Ovary (tissue), 9 donors: ENCODE data around the gene NAALADL1. TPM values are rescaled to one million over a fixed set of nuclear protein-coding genes. Genes with fewer than 3 reads are reported as not detected.

Experiments
- DNase-seq, 5 donors: peaks; one replicate each; pipeline ENCODE4 v3.0.0-alpha.2; 2019 to 2020
- H3K27ac ChIP-seq, 2 donors: fragments of 200-600 bp; one replicate each; pipeline versions ENCODE4 v1.5.1 to v1.8.0; 2019 to 2022
- H3K27me3 ChIP-seq: fragments of 200-600 bp; one replicate; pipeline ENCODE4 v1.8.0; 2022
- H3K36me3 ChIP-seq: fragments of 200-600 bp; sonication (generic); one replicate; pipeline ENCODE4 v1.5.1; 2019
- H3K4me1 ChIP-seq: one replicate; pipeline ENCODE4 v1.8.1; 2013; ENCODE audit warnings: mild to moderate bottlenecking, moderate library complexity; ENCODE audit not compliant: insufficient read depth
- H3K4me3 ChIP-seq: fragments of 200-600 bp; sonication (generic); one replicate; pipeline ENCODE4 v1.5.1; 2017
- H3K9me3 ChIP-seq, 2 donors: fragments of 200-600 bp in 1 of 2; sonication (generic) in 1 of 2; one replicate each; pipeline versions ENCODE4 v1.5.1 to v1.8.1; 2013 to 2019; ENCODE audit warnings: mild to moderate bottlenecking in 1 of 2, moderate library complexity in 1 of 2
- CTCF ChIP-seq, 3 donors: fragments of 450-650 bp in 2 of 3; fragments of 200-600 bp in 1 of 3; IDR thresholded peaks; one replicate each; pipeline versions ENCODE4 v1.5.1 to v1.8.0; 2016 to 2022; ENCODE audit warnings: antibody characterized with exemption in 3 of 3, mild to moderate bottlenecking in 1 of 3
- EP300 ChIP-seq: sonication (generic); formaldehyde crosslinking; IDR thresholded peaks from one replicate; pipeline ENCODE4 v1.6.1; 2017; ENCODE audit warnings: antibody characterized with exemption
- POLR2A ChIP-seq: fragments of 450-650 bp; IDR thresholded peaks from one replicate; pipeline ENCODE4 v1.6.1; 2017; ENCODE audit warnings: antibody characterized with exemption, mild to moderate bottlenecking, moderate library complexity
- WGBS, 3 donors: extraction: QIAGEN DNeasy Blood & Tissue Kit in 1 of 3; methylation state at CpG; one replicate each; pipeline versions ENCODE4 v1.1.5 to v1.1.7; 2013 to 2017; 5-methylcytosine and 5-hydroxymethylcytosine counted together
- intact Hi-C, 4 donors: fragments of 100-400 bp; cut with DNase I; formaldehyde crosslinking; loops; one replicate each; pipeline versions ENCODE4 v1.11.0 to v1.15.1; 2022 to 2023
- polyA plus RNA-seq, 2 donors: library from polyadenylated mRNA; stranded (reverse); fragments of 200-250 nt in 1 of 2; fragments of 350-450 nt in 1 of 2; fragmentation: Illumina TruSeq in 1 of 2; extraction: RNeasy Lipid Tissue Mini Kit (QIAGEN cat#74804) in 1 of 2; gene quantifications; one replicate each; pipeline ENCODE4 v1.2.3, GENCODE V29; 2013 to 2014
- total RNA-seq, 7 donors: library from RNA; depleted of rRNA in 2 of 7; stranded (reverse); fragments of >200 nt in 2 of 7; fragmentation: NEBNext Ultra II Directional in 3 of 7; extraction: Animal tissue kit (Norgen Biotek cat#: 25700) in 3 of 7; gene quantifications; one replicate each; pipeline versions ENCODE4 v1.1.0 to v1.2.4, GENCODE V29; 2016 to 2023
- donor health status: DM: no; HTN: no; CAD: no; lungs with moderate emphysema.
- donor health status: DM: no; HTN: no; CAD: no.
- donor health status: Bipolar disorder and iron deficiency.
- donor health status: DM: yes; HTN: yes; CAD: no.
- donor health status: DM: no; HTN: no; CAD: no.
- donor health status: DM: yes; HTN: yes; CAD: no.

NAALADL1 gene
- total and polyA plus RNA-seq, 9 donors, result 7.1 to 33.7 (median 17.6) TPM

GRCh38 chr11:65084598-65085375 is 26.4 kb upstream of the NAALADL1 start:
- peak overlapping the region; percentile 75 to 86 for H3K27ac ChIP-seq
- H3K36me3 ChIP-seq, result no peaks in the 10 kb centered on the region
- H3K4me1 ChIP-seq, result peaks cover 7% of the 10 kb centered on the region
- no peak for DNase-seq
- intact Hi-C loops, result loop anchor here in 2 of 4 donors (5.0 kb wide), 2 partner anchors 33 to 72 kb away; partner anchors contain the start of genes ARL2 (in 1 of the 2) and ZNHIT2 (in 1 of the 2)
- H3K27me3 ChIP-seq, result no peaks in the 10 kb centered on the region
- H3K4me3 ChIP-seq, result peak overlapping the region; percentile 77
- WGBS, 3 donors, result 38 to 42% (median 38%) methylated on average over 23 of the region's 23 CpGs
- H3K9me3 ChIP-seq, result no peaks in the 10 kb centered on the region
- TF ChIP-seq POLR2A, result no peak
- no peak for TF ChIP-seq CTCF (IDR thresholded peaks at IDR 0.05)
- no peak for TF ChIP-seq EP300

GRCh38 chr11:65083834-65084597 is 25.7 kb upstream of the NAALADL1 start, which contains the start of the genes CDCA5 and ZFPL1:
Gene CDCA5 (minus strand): TSS chr11:65084040. CDS start chr11:65083978, 62 bp downstream.
Gene ZFPL1 (plus strand): TSS chr11:65084222. CDS start chr11:65084699, 477 bp downstream.
- peak within 1 kb of the TSS; percentile 77 for H3K4me3 ChIP-seq
- intact Hi-C loops, result loop anchor here in 1 of 4 donors (5.0 kb wide), 1 partner anchor 33 kb away; the partner anchor contains the start of gene ZNHIT2
- H3K4me1 ChIP-seq, result peaks cover 7% of the 10 kb centered on the region
- no peaks in the 10 kb centered on the region for H3K9me3 ChIP-seq
- H3K36me3 ChIP-seq, result no peaks in the 10 kb centered on the region
- no peaks in the 10 kb centered on the region for H3K27me3 ChIP-seq
- peak within 1 kb of the TSS; percentile 75 to 86 for H3K27ac ChIP-seq
- 0 to 1% (median 1%) methylated on average over 49 to 79 of the region's 79 CpGs for WGBS, 3 donors
- TF ChIP-seq EP300 (peak; percentile 18), POLR2A (peak; percentile 75), CTCF (IDR thresholded peaks at IDR 0.05) (no peak)
- DNase-seq, result peak; percentile 92 to 97 (median 95)

GRCh38 chr11:65083134-65083833 is 24.9 kb upstream of the NAALADL1 start:
- intact Hi-C loops, result loop anchor here in 1 of 4 donors (5.0 kb wide), 1 partner anchor 34 kb away; the partner anchor contains the start of gene ZNHIT2
- Histone ChIP-seq H3K4me3 (peak overlapping the region; percentile 77), H3K4me1 (peaks cover 7% of the 10 kb centered on the region), H3K36me3 (no peaks in the 10 kb centered on the region), H3K9me3 (no peaks in the 10 kb centered on the region), H3K27ac (peak overlapping the region in 1 of 2 donors; percentile 86), H3K27me3 (no peaks in the 10 kb centered on the region)
- DNase-seq, result no peak
- no peak for TF ChIP-seq POLR2A
- no peak for TF ChIP-seq EP300
- no peak for TF ChIP-seq CTCF (IDR thresholded peaks at IDR 0.05)
- WGBS, 3 donors, result 4 to 6% (median 4%) methylated on average over 13 of the region's 13 CpGs
